Upper lobe of left lung (tissue), 4 donors: Measurements from ENCODE around the gene APLNR.

Source experiments
- CTCF ChIP-seq, 6 experiments: fragments of 450-650 bp in 4 of 6; fragments of 200-600 bp in 2 of 6; sonication (generic) in 2 of 6; IDR thresholded peaks; one replicate each; pipeline ENCODE4 v1.5.1; 2016 to 2019; ENCODE audit warnings: antibody characterized with exemption in 6 of 6
- EP300 ChIP-seq, 4 donors: sonication (generic); formaldehyde crosslinking; IDR thresholded peaks; one replicate each; pipeline ENCODE4 v1.5.1; 2017; ENCODE audit warnings: antibody characterized with exemption in 4 of 4, control low read depth in 2 of 4
- POLR2A ChIP-seq, 4 donors: fragments of 450-650 bp; IDR thresholded peaks; one replicate each; pipeline ENCODE4 v1.5.1; 2016 to 2017; ENCODE audit warnings: antibody characterized with exemption in 4 of 4, mild to moderate bottlenecking in 2 of 4
- POLR2AphosphoS5 ChIP-seq, 2 donors: sonication (generic); formaldehyde crosslinking; IDR thresholded peaks; one replicate each; pipeline ENCODE4 v1.5.1; 2017; ENCODE audit warnings: antibody characterized with exemption in 2 of 2

GRCh38 chr11:57214494-57214893 is 22.6 kb downstream of the APLNR start:
- TF ChIP-seq CTCF (IDR thresholded peaks at IDR 0.05): no peak
- TF ChIP-seq EP300 (IDR thresholded peaks at IDR 0.05): no peak
- no peak for TF ChIP-seq POLR2AphosphoS5 (IDR thresholded peaks at IDR 0.05)
- TF ChIP-seq POLR2A (IDR thresholded peaks at IDR 0.05): no peak
